ENCODE measurements around the gene SKAP1. TPM values are rescaled to one million over a fixed set of nuclear protein-coding genes. Genes with fewer than 3 reads are reported as not detected.

The SKAP1 gene
- total RNA-seq, 2 experiments from 2014 or later, result 52.8 to 53.2 TPM

GRCh38 chr17:48244814-48245213, 185.2 kb downstream of the SKAP1 start:
- POLR2A ChIA-PET, result no interaction called here
- CTCF ChIA-PET, result interaction anchor here (1.2 kb wide), 1 partner anchor 349 kb away, joined by 3 read pairs; the partner anchor contains the start of gene HOXB5

- ChIA-PET CTCF (interaction anchor here (1.2 kb wide), 1 partner anchor 350 kb away, joined by 3 read pairs; the partner anchor contains the start of gene HOXB5), POLR2A (no interaction called here)
Observed at GRCh38 chr17:48244121-48244711, 185.8 kb downstream of the SKAP1 start.

- POLR2A ChIA-PET, result no interaction called here
- CTCF ChIA-PET, result interaction anchor here (1.2 kb wide), 1 partner anchor 215 kb away, joined by 3 read pairs; no protein-coding TSS in a partner anchor
Observed at GRCh38 chr17:48241770-48242497, 188.1 kb downstream of the SKAP1 start.

GRCh38 chr17:48241131-48241591, 188.9 kb downstream of the SKAP1 start:
- ChIA-PET CTCF (no interaction called here), POLR2A (no interaction called here)

GRCh38 chr17:48240562-48241130, 189.4 kb downstream of the SKAP1 start:
- ChIA-PET POLR2A (interaction anchor here (0.5 kb wide), 1 partner anchor 24 kb away, joined by 6 read pairs; no protein-coding TSS in a partner anchor), CTCF (no interaction called here)

GRCh38 chr17:48240122-48240521, 189.9 kb downstream of the SKAP1 start:
- ChIA-PET CTCF (no interaction called here), POLR2A (interaction anchor here (0.5 to 0.6 kb wide), 2 partner anchors 25 to 33 kb away, joined by 3 to 6 read pairs; no protein-coding TSS in a partner anchor)

GRCh38 chr17:48239603-48239995, 190.4 kb downstream of the SKAP1 start:
- CTCF ChIA-PET, result no interaction called here
- POLR2A ChIA-PET, result interaction anchor here (0.6 kb wide), 1 partner anchor 34 kb away, joined by 3 read pairs; no protein-coding TSS in a partner anchor

- POLR2A ChIA-PET, result no interaction called here
Observed at GRCh38 chr17:48238933-48239602, 190.9 kb downstream of the SKAP1 start.

GRCh38 chr17:48237456-48237855, 192.6 kb downstream of the SKAP1 start:
- ChIA-PET POLR2A (no interaction called here), CTCF (no interaction called here)

More at GRCh38 chr17:48238933-48239602, 190.9 kb downstream of the SKAP1 start:
- CTCF ChIA-PET, result no interaction called here

- CTCF ChIA-PET, result no interaction called here
- POLR2A ChIA-PET, result interaction anchor here (0.7 kb wide), 1 partner anchor 283 kb away, joined by 3 read pairs; no protein-coding TSS in a partner anchor
Observed at GRCh38 chr17:48236681-48237134, 193.3 kb downstream of the SKAP1 start.

- ChIA-PET POLR2A (no interaction called here), CTCF (no interaction called here)
Observed at GRCh38 chr17:48234922-48235321, 195.1 kb downstream of the SKAP1 start.

- ChIA-PET POLR2A (no interaction called here), CTCF (no interaction called here)
Observed at GRCh38 chr17:48231995-48232959, 197.7 kb downstream of the SKAP1 start.

GRCh38 chr17:48229936-48230335, 200.1 kb downstream of the SKAP1 start:
- POLR2A ChIA-PET, result no interaction called here
- CTCF ChIA-PET, result interaction anchor here (1.2 kb wide), 1 partner anchor 388 kb away, joined by 5 read pairs; no protein-coding TSS in a partner anchor

- POLR2A ChIA-PET, result no interaction called here
- CTCF ChIA-PET, result interaction anchor here (1.2 kb wide), 1 partner anchor 390 kb away, joined by 5 read pairs; no protein-coding TSS in a partner anchor
Observed at GRCh38 chr17:48228720-48229119, 201.3 kb downstream of the SKAP1 start.

- CTCF ChIA-PET, result interaction anchor here (0.9 kb wide), 1 partner anchor 37 kb away, joined by 3 read pairs; no protein-coding TSS in a partner anchor
- POLR2A ChIA-PET, result interaction anchor here (0.5 kb wide), 1 partner anchor 600 kb away, joined by 6 read pairs; no protein-coding TSS in a partner anchor
Observed at GRCh38 chr17:48225725-48226567, 204.1 kb downstream of the SKAP1 start.

GRCh38 chr17:48223945-48224344, 206.1 kb downstream of the SKAP1 start:
- CTCF ChIA-PET, result interaction anchor here (1.1 to 1.6 kb wide), 2 partner anchors 10 to 395 kb away, joined by 3 to 7 read pairs; no protein-coding TSS in a partner anchor

GRCh38 chr17:48219617-48220016, 210.4 kb downstream of the SKAP1 start:
- CTCF ChIA-PET, result interaction anchor here (0.6 kb wide), 1 partner anchor 385 kb away, joined by 3 read pairs; the partner anchor contains the start of gene HOXB6

More at GRCh38 chr17:48223945-48224344, 206.1 kb downstream of the SKAP1 start:
- POLR2A ChIA-PET, result no interaction called here

More at GRCh38 chr17:48219617-48220016, 210.4 kb downstream of the SKAP1 start:
- POLR2A ChIA-PET, result interaction anchor here (0.5 kb wide), 1 partner anchor 77 kb away, joined by 6 read pairs; no protein-coding TSS in a partner anchor
